Mucosa of rectum (tissue), 2 donors: ENCODE data around the gene LRMDA.

Experiments used
- H3K27ac ChIP-seq, 2 donors: one replicate each; pipeline ENCODE4 v1.7.0; 2013; ENCODE audit warnings: inconsistent platforms in 2 of 2, low read depth in 2 of 2, low read length in 2 of 2
- H3K27me3 ChIP-seq, 2 donors: one replicate each; pipeline ENCODE4 v1.7.0; 2013; ENCODE audit warnings: low read length in 2 of 2; ENCODE audit not compliant: control insufficient read depth in 2 of 2, insufficient read depth in 2 of 2
- H3K36me3 ChIP-seq, 2 donors: one replicate each; pipeline ENCODE4 v1.7.0; 2013; ENCODE audit warnings: low read length in 2 of 2; ENCODE audit not compliant: control insufficient read depth in 2 of 2, insufficient read depth in 2 of 2
- H3K4me1 ChIP-seq, 2 donors: one replicate each; pipeline ENCODE4 v1.7.0; 2013; ENCODE audit warnings: low read length in 2 of 2, mild to moderate bottlenecking in 1 of 2; ENCODE audit not compliant: control insufficient read depth in 2 of 2, insufficient read depth in 2 of 2
- H3K4me3 ChIP-seq, 2 donors: one replicate each; pipeline ENCODE4 v1.7.0; 2013; ENCODE audit warnings: low read length in 2 of 2
- H3K9ac ChIP-seq, 2 donors: one replicate each; pipeline ENCODE4 v1.7.0; 2013; ENCODE audit warnings: low read length in 2 of 2, low read depth in 1 of 2, mild to moderate bottlenecking in 1 of 2
- H3K9me3 ChIP-seq, 2 donors: one replicate each; pipeline ENCODE4 v1.7.0; 2013; ENCODE audit warnings: low read length in 2 of 2; ENCODE audit not compliant: control insufficient read depth in 2 of 2
- donor health status: healthy.
- donor health status: Normal muscosa, but diverticular disease.

LRMDA gene

GRCh38 chr10:75899816-75900390 is 468.5 kb downstream of the LRMDA start:
- no peak overlapping the region for H3K27ac ChIP-seq
- H3K9me3 ChIP-seq = no peaks in the 10 kb centered on the region
- H3K4me1 ChIP-seq = no peaks in the 10 kb centered on the region
- H3K9ac ChIP-seq = no peak overlapping the region
- H3K4me3 ChIP-seq = no peak overlapping the region
- H3K27me3 ChIP-seq = no peaks in the 10 kb centered on the region
- no peaks in the 10 kb centered on the region for H3K36me3 ChIP-seq

GRCh38 chr10:75902816-75903215 is 471.4 kb downstream of the LRMDA start:
- Histone ChIP-seq H3K27me3 (no peaks in the 10 kb centered on the region), H3K4me3 (no peak overlapping the region), H3K27ac (no peak overlapping the region), H3K36me3 (no peaks in the 10 kb centered on the region), H3K4me1 (no peaks in the 10 kb centered on the region), H3K9me3 (no peaks in the 10 kb centered on the region), H3K9ac (no peak overlapping the region)

- Histone ChIP-seq H3K4me1 (no peaks in the 10 kb centered on the region), H3K4me3 (no peak overlapping the region), H3K27ac (no peak overlapping the region), H3K36me3 (no peaks in the 10 kb centered on the region), H3K27me3 (no peaks in the 10 kb centered on the region), H3K9me3 (no peaks in the 10 kb centered on the region), H3K9ac (no peak overlapping the region)
These were observed 473.3 kb downstream of the LRMDA start for GRCh38 chr10:75904499-75905283.

- Histone ChIP-seq H3K9ac (no peak overlapping the region), H3K4me3 (no peak overlapping the region), H3K36me3 (no peaks in the 10 kb centered on the region), H3K27me3 (no peaks in the 10 kb centered on the region), H3K27ac (no peak overlapping the region), H3K4me1 (no peaks in the 10 kb centered on the region), H3K9me3 (no peaks in the 10 kb centered on the region)
These were observed 474.1 kb downstream of the LRMDA start for GRCh38 chr10:75905490-75905889.

GRCh38 chr10:75910032-75910431 is 478.6 kb downstream of the LRMDA start:
- Histone ChIP-seq H3K27me3 (no peaks in the 10 kb centered on the region), H3K36me3 (no peaks in the 10 kb centered on the region), H3K4me1 (no peaks in the 10 kb centered on the region), H3K27ac (no peak overlapping the region), H3K9ac (no peak overlapping the region), H3K9me3 (no peaks in the 10 kb centered on the region), H3K4me3 (no peak overlapping the region)

GRCh38 chr10:75911426-75911825 is 480.0 kb downstream of the LRMDA start:
- no peak overlapping the region for H3K9ac ChIP-seq
- H3K36me3 ChIP-seq = no peaks in the 10 kb centered on the region
- H3K4me1 ChIP-seq = no peaks in the 10 kb centered on the region
- H3K9me3 ChIP-seq = no peaks in the 10 kb centered on the region
- no peaks in the 10 kb centered on the region for H3K27me3 ChIP-seq
- no peak overlapping the region for H3K27ac ChIP-seq
- no peak overlapping the region for H3K4me3 ChIP-seq

GRCh38 chr10:75916906-75917305 is 485.5 kb downstream of the LRMDA start:
- no peak overlapping the region for H3K27ac ChIP-seq
- no peaks in the 10 kb centered on the region for H3K36me3 ChIP-seq
- no peaks in the 10 kb centered on the region for H3K27me3 ChIP-seq
- no peaks in the 10 kb centered on the region for H3K4me1 ChIP-seq
- H3K9ac ChIP-seq = no peak overlapping the region
- H3K4me3 ChIP-seq = no peak overlapping the region
- no peaks in the 10 kb centered on the region for H3K9me3 ChIP-seq

GRCh38 chr10:75919913-75920312 is 488.5 kb downstream of the LRMDA start:
- Histone ChIP-seq H3K36me3 (no peaks in the 10 kb centered on the region), H3K27ac (no peak overlapping the region), H3K9me3 (no peaks in the 10 kb centered on the region), H3K4me1 (no peaks in the 10 kb centered on the region), H3K4me3 (no peak overlapping the region), H3K27me3 (no peaks in the 10 kb centered on the region), H3K9ac (no peak overlapping the region)

GRCh38 chr10:75922435-75922834 is 491.0 kb downstream of the LRMDA start:
- H3K27me3 ChIP-seq = no peaks in the 10 kb centered on the region
- H3K4me1 ChIP-seq = no peaks in the 10 kb centered on the region
- no peak overlapping the region for H3K27ac ChIP-seq
- H3K9ac ChIP-seq = no peak overlapping the region
- H3K9me3 ChIP-seq = no peaks in the 10 kb centered on the region
- H3K36me3 ChIP-seq = no peaks in the 10 kb centered on the region
- H3K4me3 ChIP-seq = no peak overlapping the region

GRCh38 chr10:75924309-75924902 is 493.0 kb downstream of the LRMDA start:
- no peak overlapping the region for H3K27ac ChIP-seq

More at GRCh38 chr10:75924309-75924902, 493.0 kb downstream of the LRMDA start:
- no peaks in the 10 kb centered on the region for H3K36me3 ChIP-seq
- H3K27me3 ChIP-seq = no peaks in the 10 kb centered on the region
- no peaks in the 10 kb centered on the region for H3K9me3 ChIP-seq
- H3K9ac ChIP-seq = no peak overlapping the region
- no peak overlapping the region for H3K4me3 ChIP-seq
- H3K4me1 ChIP-seq = no peaks in the 10 kb centered on the region
